HG02884 (cell line): ENCODE results near the gene EEIG1.
A peak's percentile ranks its signal among the peaks of the same experiment; 100 is the strongest.

Experiments used
- ATAC-seq: cut with Tn5 transposase; IDR thresholded peaks from one replicate; pipeline ENCODE4 v1.9.1; 2021; ENCODE audit warnings: mild to moderate bottlenecking, moderate library complexity; ENCODE audit not compliant: unreplicated experiment

EEIG1 gene

GRCh38 chr9:127942216-127943010 is 38.4 kb downstream of the EEIG1 start:
- no peak for ATAC-seq

DNA sequence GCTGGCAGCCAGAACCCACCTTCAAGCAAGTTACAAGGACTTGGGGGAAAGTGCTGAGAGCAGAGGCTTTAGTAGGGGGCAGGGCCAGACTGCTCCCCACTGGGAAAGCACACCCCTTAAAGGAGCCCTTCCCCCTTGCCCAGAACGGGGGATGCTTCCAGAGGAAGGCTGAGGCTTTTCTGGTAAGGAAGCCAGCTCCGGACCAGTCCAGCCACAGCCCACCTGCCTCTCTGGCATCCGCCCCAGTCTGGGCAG is 38.9 kb downstream of the EEIG1 start:
- no peak for ATAC-seq

- no peak for ATAC-seq
These were observed 39.5 kb downstream of the EEIG1 start for GRCh38 chr9:127941062-127941960.

DNA sequence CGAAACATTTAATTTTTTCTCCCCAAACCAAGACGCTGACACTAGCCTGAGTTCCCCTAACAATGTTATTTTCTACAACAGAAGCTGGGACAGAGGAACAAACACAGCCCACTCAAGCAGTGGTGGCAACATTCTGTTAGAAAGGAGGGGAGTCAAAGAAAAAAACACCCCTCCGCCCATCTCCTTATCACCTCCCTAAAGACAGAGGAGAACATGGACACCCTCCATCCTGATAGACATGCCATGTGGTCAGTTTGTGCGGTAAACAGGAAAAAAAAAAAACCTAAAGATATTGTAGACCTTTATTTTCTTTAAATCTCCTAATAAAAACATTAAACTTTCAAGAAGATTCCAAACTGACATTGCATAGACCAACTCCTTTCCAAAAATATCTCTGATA is 40.2 kb downstream of the EEIG1 start:
- no peak for ATAC-seq

GRCh38 chr9:127938298-127938690 is 42.5 kb downstream of the EEIG1 start:
- ATAC-seq, result no peak

- peak; percentile 79 for ATAC-seq
These were observed 43.1 kb downstream of the EEIG1 start, which contains the start of gene DPM2 for GRCh38 chr9:127937388-127938297. TSS of gene DPM2 (minus strand) at chr9:127937854. CDS start at chr9:127937820, 34 bp downstream.

DNA sequence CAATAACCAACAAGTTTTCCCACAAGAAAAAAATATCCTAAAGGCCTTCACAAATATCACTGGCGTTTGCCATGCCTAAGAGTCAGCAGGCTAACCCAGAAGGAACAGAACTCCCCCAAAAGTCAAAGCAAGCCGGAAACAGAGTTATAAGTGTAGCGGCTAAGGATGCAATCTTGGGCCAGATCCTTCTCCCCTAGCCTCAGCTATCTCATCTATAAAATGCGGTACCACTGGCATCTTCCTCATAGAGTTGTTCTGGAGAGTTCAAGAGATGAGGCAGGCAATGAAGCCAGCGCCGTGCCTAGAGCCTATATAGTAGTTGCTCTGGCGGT is 43.8 kb downstream of the EEIG1 start:
- no peak for ATAC-seq

GRCh38 chr9:127936347-127936852 is 44.4 kb downstream of the EEIG1 start:
- ATAC-seq, result no peak

- ATAC-seq, result no peak
These were observed 45.0 kb downstream of the EEIG1 start for GRCh38 chr9:127935765-127936221.

DNA sequence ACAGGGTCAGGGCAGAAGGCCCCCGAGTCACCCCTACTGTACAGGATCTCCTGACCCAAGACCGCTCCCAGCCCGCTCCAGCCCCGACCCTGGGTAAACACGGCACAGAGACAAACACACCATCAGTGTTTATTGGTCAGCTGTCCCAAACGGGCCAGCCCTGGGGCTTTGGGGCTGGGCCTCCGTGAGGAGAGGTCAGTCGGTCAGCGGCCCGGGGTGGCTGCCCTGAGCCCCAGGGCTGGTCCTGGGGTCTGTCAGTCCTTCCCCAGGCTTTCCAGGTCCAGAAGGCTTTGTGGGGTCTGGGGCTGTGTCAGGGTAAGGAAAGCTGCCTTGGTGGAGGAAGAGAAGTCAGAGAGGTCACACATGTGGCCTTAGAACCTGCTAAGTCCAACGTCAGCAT is 45.8 kb downstream of the EEIG1 start:
- no peak for ATAC-seq

DNA sequence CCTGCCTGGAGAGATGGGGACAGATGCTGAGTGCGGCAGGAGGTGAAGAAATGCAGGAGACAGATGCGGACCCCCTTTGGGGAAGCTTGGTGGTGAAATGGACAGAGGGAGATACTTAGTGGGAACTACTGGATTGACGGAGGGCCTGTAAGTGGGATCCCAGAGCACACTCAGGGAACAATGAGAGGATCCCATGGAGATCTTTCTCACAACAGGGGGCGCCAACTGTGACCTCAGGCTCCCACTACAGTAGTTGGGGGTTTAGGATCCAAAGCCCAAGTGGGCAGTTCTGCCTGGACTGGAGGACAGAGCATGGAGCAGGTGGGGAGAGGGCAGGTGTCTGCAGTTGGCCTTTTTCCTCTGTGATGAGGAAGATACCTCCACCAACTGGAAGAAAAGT is 46.5 kb downstream of the EEIG1 start:
- no peak for ATAC-seq

DNA sequence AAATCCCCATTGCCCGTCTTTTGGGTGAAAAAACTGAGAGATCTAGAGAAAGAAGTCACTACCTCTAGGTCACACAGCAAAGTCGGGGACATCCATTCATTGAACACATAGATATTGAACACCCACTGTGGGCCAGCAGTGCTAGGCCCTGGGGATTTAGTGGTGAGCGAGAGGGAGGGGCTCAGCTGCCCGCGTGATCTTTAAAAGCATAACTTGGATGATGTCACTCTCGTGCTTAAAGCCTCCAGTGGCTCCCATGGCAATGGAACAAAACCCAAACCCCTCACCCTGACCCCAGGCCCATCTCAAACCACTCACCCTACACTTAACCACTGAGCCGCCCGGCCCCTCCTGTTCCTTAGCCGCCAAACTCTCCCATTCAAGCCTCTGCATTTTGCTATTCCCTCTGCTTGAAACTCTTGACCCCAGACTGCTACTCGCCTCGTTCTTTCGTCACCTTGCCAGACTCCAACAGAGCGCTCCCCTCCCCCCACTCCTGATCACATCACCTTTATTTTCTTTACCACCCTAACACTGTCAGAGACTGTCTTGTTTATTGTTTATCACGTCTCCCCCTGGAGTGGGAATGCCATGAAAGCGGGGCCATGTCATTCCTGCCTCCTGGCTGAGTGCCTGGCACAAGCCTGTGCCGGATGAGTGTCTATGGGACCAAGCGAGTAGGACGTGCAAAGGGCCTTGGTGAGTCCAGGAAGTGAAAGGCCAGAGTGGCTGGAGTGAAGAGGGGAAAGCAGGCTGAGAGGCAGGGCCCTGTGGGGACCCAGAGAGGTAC is 49.5 kb downstream of the EEIG1 start:
- peak; percentile 4 for ATAC-seq
